ENCODE results near the gene TLK2.
"Not testable (repeated sequence)": the region's sequence is repeated elsewhere in the genome, so short reads cannot be mapped to it uniquely, and the experiment has no call there.

The TLK2 gene

GRCh38 chr17:62490990-62491389, 12.4 kb downstream of the TLK2 start:
- not testable (repeated sequence) for DNase-seq

- not testable (repeated sequence) for DNase-seq
Measured at GRCh38 chr17:62493049-62493655, 14.5 kb downstream of the TLK2 start.

- not testable (repeated sequence) for DNase-seq
Measured at GRCh38 chr17:62494073-62494472, 15.4 kb downstream of the TLK2 start.

GRCh38 chr17:62496344-62496743, 17.7 kb downstream of the TLK2 start:
- DNase-seq, result not testable (repeated sequence)

- not testable (repeated sequence) for DNase-seq
Measured at GRCh38 chr17:62498796-62499195, 20.2 kb downstream of the TLK2 start.

- not testable (repeated sequence) for DNase-seq
Measured at GRCh38 chr17:62500463-62500862, 21.8 kb downstream of the TLK2 start.

GRCh38 chr17:62504857-62505256, 26.2 kb downstream of the TLK2 start:
- not testable (repeated sequence) for DNase-seq

- DNase-seq, result not testable (repeated sequence)
Measured at GRCh38 chr17:62507191-62507836, 28.7 kb downstream of the TLK2 start.

GRCh38 chr17:62510247-62510819, 31.7 kb downstream of the TLK2 start:
- not testable (repeated sequence) for DNase-seq

- DNase-seq, result not testable (repeated sequence)
Measured at GRCh38 chr17:62511014-62511413, 32.4 kb downstream of the TLK2 start.

- DNase-seq, result not testable (repeated sequence)
Measured at GRCh38 chr17:62516376-62516775, 37.8 kb downstream of the TLK2 start.

- DNase-seq, result not testable (repeated sequence)
Measured at GRCh38 chr17:62521295-62521694, 42.7 kb downstream of the TLK2 start.

GRCh38 chr17:62524077-62524476, 45.5 kb downstream of the TLK2 start:
- DNase-seq, result not testable (repeated sequence)

GRCh38 chr17:62525317-62525716, 46.7 kb downstream of the TLK2 start:
- DNase-seq, result not testable (repeated sequence)

- not testable (repeated sequence) for DNase-seq
Measured at GRCh38 chr17:62530936-62531335, 52.3 kb downstream of the TLK2 start.

- DNase-seq, result not testable (repeated sequence)
Measured at GRCh38 chr17:62536557-62536956, 57.9 kb downstream of the TLK2 start.

- not testable (repeated sequence) for DNase-seq
Measured at GRCh38 chr17:62541073-62541472, 62.4 kb downstream of the TLK2 start.

GRCh38 chr17:62543278-62543775, 64.7 kb downstream of the TLK2 start:
- DNase-seq, result not testable (repeated sequence)

- DNase-seq, result not testable (repeated sequence)
Measured at GRCh38 chr17:62546066-62546465, 67.4 kb downstream of the TLK2 start.

- peak; percentile 3 for DNase-seq
Measured at GRCh38 chr17:62552851-62553659, 74.4 kb downstream of the TLK2 start.

- not testable (repeated sequence) for DNase-seq
Measured at GRCh38 chr17:62557532-62557931, 78.9 kb downstream of the TLK2 start.

GRCh38 chr17:62558941-62559340, 80.3 kb downstream of the TLK2 start:
- DNase-seq, result peak; percentile 65

GRCh38 chr17:62560971-62561370, 82.3 kb downstream of the TLK2 start:
- DNase-seq, result not testable (repeated sequence)
